Stimulated activated naive CD4-positive, alpha-beta T cell treated with Interleukin-2 at 50 U/mL for 16 hours (primary cell): Measurements from ENCODE around the gene C4orf36.

Experiments used
- DNase-seq: peaks from one replicate; lab custom pipeline; 2025; lab: John Stamatoyannopoulos, UW

C4orf36 gene

GRCh38 chr4:86857341-86858052 lies 34.7 kb downstream of the C4orf36 start:
- no peak for DNase-seq

- no peak for DNase-seq
Measured at GRCh38 chr4:86856896-86857295, 35.3 kb downstream of the C4orf36 start.

- no peak for DNase-seq
Measured at GRCh38 chr4:86855572-86855971, 36.6 kb downstream of the C4orf36 start.

GRCh38 chr4:86853209-86853608 lies 39.0 kb downstream of the C4orf36 start:
- DNase-seq = no peak

- DNase-seq = no peak
Measured at GRCh38 chr4:86848732-86849619, 43.2 kb downstream of the C4orf36 start, which contains the start of gene SLC10A6. Gene SLC10A6, minus strand, starts transcription at chr4:86849384. Its CDS starts 269 bp downstream, at chr4:86849115.

GRCh38 chr4:86848136-86848535 lies 44.1 kb downstream of the C4orf36 start:
- no peak for DNase-seq

- no peak for DNase-seq
Measured at GRCh38 chr4:86847571-86847970, 44.7 kb downstream of the C4orf36 start.

- DNase-seq = no peak
Measured at GRCh38 chr4:86846921-86847320, 45.3 kb downstream of the C4orf36 start.

- DNase-seq = no peak
Measured at GRCh38 chr4:86845593-86845992, 46.6 kb downstream of the C4orf36 start.

GRCh38 chr4:86841309-86841708 lies 50.9 kb downstream of the C4orf36 start:
- DNase-seq = no peak

- DNase-seq = no peak
Measured at GRCh38 chr4:86840858-86841257, 51.4 kb downstream of the C4orf36 start.

- DNase-seq = no peak
Measured at GRCh38 chr4:86837691-86838503, 54.3 kb downstream of the C4orf36 start.

GRCh38 chr4:86835677-86836076 lies 56.5 kb downstream of the C4orf36 start:
- DNase-seq = no peak

- no peak for DNase-seq
Measured at GRCh38 chr4:86834901-86835300, 57.3 kb downstream of the C4orf36 start.

GRCh38 chr4:86833615-86834014 lies 58.6 kb downstream of the C4orf36 start:
- no peak for DNase-seq

GRCh38 chr4:86831262-86832130 lies 60.7 kb downstream of the C4orf36 start:
- no peak for DNase-seq
